KBM-7 (cell line): ENCODE data around the gene CCL20.
"Not testable (repeated sequence)": the region's sequence is repeated elsewhere in the genome, so short reads cannot be mapped to it uniquely, and the experiment has no call there.

Source experiments
- DNase-seq: peaks from one replicate; pipeline ENCODE4 v3.0.0-alpha.2; 2015
- in situ Hi-C: fragments of 300-500 bp; cut with MboI; formaldehyde crosslinking; loops from 2 replicates; pipeline ENCODE4 v1.14.3; 2020; ENCODE audit warnings: low sequenced_read_pairs, low pct_unique_long_range_greater_than_20kb, mixed read lengths

The CCL20 gene

DNA sequence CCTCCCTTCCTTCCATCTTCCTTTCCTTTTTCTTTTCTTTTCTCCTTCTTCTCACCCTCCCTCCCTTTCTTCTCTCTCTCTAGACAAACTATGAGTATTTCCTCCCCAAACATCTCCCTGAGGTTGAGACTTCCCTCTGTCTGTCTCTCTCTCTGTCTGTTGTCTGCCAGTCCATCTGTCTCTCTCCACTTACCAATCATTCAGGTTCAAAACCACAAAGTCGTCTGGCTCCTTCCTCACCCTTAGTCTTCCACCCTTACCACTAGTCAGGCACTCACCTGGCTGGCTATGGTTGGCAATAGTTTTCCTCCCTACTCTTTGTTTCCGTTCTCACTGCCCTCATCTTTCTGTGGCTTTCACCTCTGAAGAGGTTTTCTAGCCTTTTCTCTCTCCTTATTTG, 12.9 kb downstream of the CCL20 start:
- in situ Hi-C loops, result no loop called here
- DNase-seq, result no peak

DNA sequence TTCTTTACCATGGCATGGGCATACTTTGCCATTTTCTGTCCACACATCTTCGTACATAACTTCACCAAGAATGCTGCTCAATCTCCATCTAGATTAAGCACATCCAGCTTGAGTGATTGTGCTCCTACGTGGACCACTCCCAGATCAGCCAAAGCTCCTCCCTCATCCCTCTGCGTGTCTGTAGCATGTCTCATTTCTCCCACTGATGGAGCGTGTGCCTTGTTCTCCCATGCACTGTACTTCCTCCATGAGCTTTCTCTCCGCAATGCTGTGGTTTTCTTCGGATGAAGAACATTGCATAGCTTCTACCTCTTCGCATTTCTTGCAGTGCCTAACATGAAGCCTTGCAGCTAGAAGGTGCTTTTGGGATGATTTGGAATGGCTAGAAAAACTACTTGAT, 13.5 kb downstream of the CCL20 start:
- DNase-seq, result no peak
- in situ Hi-C loops, result no loop called here

DNA sequence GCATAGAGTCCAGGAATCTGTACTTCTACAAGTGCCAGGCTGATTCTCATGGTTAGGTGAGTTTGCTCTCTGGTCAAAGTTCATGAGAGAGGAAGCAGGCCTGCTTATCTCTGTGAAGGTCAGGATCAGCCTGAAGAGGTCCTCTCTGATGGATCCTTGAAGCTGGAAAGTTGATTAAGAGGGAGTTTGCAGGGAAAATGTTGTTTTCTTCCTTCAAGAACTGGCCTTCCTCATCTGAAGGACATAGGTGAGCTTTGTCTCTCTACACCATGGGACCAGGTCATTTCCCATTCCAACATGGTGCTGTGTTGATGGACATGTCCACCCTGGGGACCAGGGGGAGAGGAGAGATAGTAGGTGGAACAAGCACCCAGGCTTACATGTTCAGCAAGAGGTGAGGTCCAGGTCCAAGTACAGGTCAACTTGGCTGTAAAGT, 14.9 kb downstream of the CCL20 start:
- no peak for DNase-seq
- in situ Hi-C loops, result no loop called here

DNA sequence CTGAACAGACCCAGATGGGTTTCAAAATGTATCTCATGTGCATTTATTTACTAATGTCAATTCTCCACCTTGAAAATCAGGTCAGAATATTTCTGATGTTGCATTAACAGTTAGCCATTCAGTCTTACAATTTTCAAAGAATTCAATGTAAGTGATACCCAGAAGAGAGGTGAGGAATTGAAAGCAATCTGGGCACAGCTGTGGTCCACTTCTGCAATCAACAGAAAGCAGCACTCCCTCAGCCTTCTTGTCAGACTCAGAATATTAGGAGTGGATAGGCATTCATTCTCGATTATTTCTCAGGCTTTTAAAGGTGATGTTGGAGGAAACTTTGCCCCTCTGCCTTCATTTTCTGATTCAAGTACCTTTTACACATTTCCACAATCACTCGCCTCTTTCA, 15.7 kb downstream of the CCL20 start:
- DNase-seq, result no peak
- in situ Hi-C loops, result no loop called here

DNA sequence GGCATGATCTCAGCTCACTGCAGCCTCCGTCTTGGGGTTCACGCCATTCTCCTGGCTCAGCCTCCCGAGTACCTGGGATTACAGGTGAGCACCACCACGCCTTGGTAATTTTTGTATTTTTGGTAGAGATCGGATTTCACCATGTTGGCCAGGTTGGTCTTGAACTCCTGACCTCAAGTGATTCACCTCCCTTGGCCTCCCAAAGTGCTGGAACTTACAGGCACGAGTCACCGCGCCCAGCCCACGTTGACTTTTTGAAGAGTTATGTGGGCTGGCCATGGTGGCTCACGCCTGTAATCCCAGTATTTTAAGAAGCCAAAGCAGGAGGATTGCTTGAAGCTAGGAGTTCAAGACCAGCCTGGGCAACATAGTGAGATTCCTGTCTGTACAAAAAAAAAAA, 20.8 kb downstream of the CCL20 start:
- DNase-seq, result no peak
- in situ Hi-C loops, result no loop called here

DNA sequence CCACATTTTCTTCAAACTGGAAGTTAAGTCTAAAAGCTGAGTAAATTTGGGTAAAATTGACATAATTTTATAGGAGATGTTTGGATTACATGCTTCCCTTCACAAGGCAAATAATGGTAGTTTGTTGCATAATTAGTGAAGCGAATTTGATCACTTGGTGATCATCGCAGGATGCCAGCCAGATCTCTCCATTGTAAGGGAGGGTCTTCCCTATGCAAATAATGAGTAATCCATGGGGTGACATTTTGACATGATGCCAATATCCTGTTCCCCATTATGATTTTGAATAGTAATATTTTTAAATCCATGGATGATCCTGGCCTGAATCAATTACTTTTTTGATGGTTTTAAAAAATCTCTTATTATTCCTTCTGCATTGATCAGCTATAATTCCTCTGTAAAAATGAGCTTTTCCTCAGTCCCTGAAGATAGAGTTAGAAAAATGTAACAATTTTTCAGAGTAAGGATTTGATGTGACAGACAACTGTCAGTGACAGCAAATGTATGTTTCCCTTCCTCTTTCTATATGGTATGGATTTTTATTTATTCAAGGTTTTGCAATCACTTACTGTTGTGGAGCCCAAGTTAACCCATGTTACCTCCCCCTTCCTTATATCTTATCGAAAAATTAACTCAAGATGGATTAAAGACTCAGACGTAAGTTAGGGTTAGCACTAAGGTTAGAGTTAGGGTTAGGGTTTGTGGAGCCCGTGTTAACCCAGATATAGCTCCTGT, 21.4 kb downstream of the CCL20 start:
- in situ Hi-C loops, result no loop called here
- DNase-seq, result no peak

DNA sequence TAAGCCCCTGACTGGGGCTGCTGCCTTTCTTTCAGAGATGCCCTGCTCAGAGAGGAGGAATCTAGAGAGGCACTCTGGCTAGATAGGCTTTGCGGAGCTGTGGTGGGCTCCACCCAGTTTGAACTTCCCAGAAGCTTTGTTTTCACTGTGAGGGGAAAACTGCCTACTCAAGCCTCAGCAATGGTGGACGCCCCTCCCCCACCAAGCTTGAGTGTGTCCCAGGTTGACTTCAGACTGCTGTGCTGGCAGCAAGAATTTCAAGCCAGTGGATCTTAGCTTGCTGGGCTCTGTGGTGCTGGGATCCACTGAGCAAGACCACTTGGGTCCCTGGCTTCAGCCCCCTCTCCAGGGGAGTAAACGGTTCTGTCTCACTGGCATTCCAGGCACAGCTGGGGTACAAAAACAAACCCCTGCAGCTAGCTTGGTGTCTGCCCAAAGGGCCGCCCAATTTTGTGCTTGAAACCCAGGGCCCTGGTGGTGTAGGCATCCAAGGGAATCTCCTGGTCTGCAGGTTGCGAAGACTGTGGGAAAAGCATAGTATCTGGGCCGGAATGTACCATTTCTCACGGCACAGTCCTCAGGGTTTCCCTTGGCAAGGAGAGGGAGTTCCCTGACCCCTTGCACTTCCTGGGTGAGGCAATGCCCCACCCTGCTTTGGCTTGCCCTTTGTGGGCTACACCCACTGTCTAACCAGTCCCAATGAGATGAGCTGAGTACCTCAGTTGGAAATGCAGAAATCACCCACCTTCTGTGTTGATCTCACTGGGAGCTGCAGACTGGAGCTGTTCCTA, 25.9 kb downstream of the CCL20 start:
- in situ Hi-C loops, DNase-seq: not testable (repeated sequence)

DNA sequence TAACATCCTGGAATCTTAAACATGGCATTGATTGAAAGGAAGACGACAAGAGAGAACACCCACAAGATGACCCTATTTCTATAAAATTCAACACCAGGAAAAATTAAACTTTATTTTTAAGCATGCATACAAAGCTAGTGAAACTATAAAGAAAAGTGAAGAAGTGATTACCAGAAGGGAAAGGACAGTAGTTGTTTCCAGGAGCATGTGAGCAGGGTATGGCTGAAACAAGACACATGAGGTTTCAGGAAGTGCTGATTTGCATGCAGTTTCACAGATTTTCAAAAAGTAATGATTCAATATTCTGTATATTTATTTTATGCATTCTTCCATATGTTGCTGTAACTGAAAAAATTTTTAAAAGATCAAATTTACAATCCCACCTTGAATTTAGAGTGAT, 33.2 kb downstream of the CCL20 start:
- in situ Hi-C loops, result no loop called here
- no peak for DNase-seq

DNA sequence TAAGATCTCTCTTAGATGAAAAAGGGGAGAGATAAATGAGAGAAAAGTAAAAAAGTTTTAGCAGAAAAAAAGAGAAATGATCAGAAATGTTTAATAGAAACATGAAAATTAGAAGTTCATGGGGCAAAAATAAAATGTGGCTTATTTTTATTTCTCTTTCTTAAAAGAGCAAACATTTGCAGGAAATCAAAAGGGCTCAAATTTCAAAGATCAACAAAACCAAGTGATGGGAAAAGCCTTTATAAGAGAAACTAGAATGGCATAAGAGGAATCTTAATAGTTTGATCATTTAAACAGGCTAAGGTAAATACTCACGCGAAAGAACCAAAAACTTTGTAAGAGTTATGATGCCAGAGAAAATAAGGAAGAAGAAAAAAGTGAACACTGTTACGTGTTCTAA, 34.5 kb downstream of the CCL20 start:
- no peak for DNase-seq
- in situ Hi-C loops, result no loop called here

DNA sequence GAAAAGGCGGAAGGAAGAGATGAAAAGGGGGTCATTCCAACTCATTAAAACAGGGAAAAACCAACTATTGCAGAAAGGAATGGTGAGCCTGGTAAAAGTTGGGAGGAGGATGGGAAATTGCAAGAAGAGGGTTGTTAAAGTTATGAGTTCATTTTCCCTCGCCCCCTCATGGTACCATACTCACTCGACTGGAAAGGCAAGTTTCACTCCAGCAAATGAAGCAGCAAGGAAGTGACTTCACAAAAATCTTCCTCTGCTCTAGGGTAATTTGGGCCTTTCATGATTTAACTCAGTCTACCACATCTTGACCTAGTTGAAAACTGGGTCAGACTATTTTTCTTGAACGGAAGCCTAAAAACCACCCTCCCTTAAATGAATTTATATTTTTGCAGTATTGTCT, 34.9 kb downstream of the CCL20 start:
- DNase-seq, result no peak
- in situ Hi-C loops, result no loop called here

DNA sequence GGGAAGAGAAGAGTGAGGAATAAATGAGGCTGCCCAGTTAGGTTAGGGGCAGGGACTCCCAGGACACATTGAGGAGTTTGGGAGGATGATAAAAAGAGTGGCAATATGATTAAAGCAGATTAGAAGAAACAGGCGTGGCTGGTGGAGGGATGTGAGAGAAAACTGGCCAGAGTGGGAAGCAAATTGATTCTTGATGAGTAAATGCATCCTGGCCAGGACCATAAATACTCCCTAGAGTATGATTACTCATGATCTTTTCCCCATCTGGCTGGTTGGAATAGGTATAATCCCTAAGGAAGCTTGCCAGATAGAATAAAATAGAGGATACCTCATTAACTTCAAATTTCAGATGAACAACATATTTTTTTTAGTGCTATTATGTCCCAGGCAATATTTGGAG, 36.3 kb downstream of the CCL20 start:
- no peak for DNase-seq
- in situ Hi-C loops, result no loop called here

DNA sequence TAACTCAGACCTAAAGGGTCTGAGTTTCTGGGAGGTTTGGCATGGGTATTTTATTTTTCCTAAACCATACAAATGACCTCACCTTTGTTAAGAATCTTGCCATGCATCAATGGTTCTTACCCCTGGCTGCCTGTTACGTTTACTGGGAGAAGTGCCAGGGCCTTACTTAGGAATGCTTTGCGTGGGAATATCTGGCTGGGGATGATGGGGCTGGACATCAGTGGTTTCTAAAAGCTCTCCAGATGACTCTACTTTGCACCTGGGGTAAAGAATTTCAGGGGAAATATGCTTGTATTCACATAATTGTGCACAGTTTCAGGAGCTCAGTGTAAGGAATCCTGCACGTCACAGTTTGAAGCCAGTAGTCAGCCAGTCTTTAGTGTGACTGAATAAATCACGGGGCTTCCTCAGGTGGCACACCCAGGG, 39.6 kb downstream of the CCL20 start:
- in situ Hi-C loops, result no loop called here
- no peak for DNase-seq

DNA sequence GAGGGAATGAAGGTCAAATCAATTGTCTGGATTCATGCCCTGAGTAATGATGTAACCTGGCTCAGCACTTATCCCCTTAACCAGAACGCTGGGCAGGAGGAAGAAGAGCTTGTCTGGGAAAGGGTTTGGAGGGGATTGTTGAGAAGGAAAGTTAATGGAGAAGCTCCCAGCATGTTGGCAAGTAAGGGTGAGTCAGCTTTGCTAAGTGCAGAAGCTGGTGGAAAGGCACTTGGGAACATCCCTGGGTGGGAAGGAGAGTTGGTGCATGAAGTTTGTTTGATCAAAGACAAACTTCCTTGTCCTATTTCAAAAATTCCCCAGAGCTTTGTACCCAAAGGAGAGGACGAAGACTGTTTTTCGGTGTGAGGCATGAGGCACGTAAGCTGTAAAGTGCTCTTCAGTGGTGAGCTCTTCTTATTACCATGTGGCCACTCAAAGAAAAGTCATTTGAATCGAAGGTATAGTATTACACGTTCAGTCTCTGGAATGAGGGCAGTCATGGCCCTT, 40.2 kb downstream of the CCL20 start:
- in situ Hi-C loops, result no loop called here

DNA sequence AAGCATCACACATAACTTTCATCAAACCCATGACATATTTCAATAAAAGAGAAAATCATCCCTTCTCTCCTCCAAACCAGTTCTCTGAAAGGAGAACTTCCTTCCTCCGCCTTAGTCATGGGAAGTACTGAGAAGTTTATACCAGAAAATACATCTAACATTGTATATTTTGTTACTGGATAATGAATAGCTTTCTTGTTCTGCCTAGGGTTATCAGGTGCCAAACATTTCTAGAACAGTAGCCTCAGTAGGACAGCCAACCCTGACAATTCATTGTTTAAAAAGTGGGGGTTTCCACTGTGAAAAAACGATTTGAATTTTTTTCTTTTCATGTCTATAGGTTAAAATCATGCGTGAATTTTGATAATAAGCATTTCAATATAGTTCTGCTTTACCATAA, 41.8 kb downstream of the CCL20 start:
- in situ Hi-C loops, result no loop called here
- DNase-seq, result no peak

More for the DNA sequence above, 40.2 kb downstream of the CCL20 start:
- DNase-seq, result no peak

DNA sequence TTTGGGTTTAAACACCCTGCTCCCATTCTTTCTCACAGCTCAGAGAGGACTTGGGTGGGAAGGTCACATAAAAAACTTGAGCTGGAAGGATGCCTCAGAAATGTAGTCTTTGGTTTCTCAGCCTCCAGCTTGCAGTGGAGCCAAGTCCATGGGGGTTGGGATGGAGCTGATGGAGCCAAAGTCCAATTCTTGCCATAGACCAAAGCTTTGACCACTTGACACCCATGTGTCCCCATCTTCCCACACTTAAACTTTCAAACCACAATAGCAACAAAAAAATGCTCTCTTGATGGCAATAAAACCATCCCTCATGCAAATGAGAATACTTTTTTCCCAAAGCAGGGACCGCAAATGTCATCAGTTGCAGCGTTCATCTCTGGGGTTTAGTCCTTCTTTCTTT, 43.1 kb downstream of the CCL20 start:
- in situ Hi-C loops, result no loop called here
- DNase-seq, result no peak

DNA sequence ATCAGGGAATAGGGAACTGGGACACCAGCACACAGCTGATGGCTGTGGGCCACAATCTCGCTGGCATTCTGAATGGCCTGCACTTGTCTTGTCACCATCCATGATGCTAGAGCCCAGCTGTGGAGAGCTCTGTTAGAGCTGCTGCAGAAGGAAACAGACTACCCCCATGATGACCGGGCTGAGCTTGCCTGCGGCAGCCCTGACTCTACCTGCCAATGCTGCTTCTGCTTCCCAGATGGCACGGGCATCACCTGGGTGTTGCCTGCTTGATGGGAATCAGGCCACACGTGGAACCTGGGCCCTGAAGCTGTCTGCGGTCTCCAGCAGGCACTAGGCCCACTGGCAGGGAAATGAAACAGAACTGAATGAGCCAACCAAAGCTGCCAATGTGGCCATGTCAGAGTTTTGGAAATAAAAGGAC, 46.6 kb downstream of the CCL20 start:
- DNase-seq, result no peak
- in situ Hi-C loops, result no loop called here

DNA sequence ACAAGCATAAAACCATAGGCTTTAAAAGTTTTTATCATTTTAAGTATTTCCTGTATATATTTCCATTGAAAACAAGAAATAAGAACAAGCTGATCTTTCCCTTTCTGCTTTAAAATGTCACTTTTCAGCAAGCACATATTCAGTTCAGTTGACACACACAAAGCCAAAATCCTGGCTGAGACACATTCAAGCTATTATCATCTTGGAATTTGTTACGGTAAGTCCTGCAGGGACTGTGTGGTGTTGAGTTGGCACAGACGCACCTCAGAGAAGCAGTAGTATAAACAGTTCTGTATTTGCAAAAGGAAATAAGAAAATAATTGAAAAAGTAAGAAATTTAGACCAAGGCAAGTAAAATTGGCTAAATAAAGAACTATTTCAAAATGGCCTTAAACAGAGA, 47.4 kb downstream of the CCL20 start:
- in situ Hi-C loops, result no loop called here

DNA sequence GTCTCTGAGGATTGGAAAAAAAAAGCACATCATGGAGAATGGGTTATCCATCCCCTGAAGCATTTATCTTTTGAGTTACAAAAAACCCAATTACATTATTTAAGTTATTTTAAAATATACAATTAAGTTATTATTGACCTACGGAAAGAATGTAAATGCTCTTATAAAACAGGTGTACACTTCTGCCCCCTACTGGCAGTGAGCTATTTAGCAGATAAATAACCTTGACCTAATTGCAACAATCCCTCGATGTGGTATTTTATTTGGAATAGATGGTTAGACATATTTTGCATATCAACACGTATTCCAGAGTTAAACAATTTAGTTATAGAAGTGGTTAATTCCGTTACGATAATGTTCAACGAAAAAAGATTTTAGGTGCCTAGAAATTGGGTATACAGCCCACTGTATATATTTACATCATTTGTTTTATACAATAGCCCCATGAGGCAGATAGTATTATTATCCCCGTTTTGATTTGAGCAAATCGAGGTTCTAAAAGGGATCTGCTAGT, 48.6 kb downstream of the CCL20 start:
- in situ Hi-C loops, result no loop called here

More for the DNA sequence above, 47.4 kb downstream of the CCL20 start:
- no peak for DNase-seq

DNA sequence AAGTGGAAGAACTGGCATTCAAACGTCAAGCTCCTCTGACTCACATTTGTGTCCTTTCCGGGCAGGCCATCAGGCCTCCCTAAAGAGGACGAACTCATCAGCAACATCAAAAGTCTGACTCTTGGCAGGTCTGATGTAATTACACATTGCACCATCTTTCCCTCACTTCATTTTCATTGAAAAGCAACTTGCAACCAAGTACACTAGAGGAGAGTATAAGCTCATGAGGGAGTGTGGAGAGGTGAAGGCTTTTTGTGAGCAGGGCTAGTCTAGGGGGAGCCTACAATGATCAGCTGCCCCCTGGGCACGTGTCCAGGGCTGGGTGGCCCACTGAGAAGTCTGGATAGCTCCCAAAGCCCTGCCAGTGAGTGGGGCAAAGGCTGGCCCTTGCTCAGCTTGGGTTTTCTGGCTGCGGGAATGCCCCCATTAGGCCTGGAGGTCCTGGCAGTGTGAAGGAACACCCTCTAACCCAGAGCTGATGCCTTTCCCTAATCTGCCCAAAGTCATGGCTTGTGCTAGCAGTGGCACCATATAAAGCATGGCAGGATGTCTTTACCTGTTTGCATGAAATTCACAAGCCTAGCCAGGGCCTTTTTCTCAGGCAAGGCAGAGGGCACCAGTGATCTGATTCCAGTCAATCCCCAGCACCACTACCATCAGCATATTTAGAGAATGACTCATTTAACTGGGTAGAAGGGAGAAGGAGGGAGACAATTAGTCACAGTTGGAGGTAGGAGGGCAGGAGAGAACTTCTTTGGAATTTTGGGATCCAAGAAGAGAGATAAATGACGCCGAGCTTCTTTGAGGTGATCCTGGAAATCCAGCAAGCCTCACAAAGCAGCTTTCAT, 49.3 kb downstream of the CCL20 start:
- no peak for DNase-seq
- in situ Hi-C loops, result no loop called here

More for the DNA sequence above, 48.6 kb downstream of the CCL20 start:
- DNase-seq, result peak; percentile 45
